DMS 273 (cell line): Measurements from ENCODE around the gene TIAM1.

Experiments
- DNase-seq: peaks from one replicate; lab custom pipeline; 2025; ENCODE audit not compliant: unreplicated experiment; lab: John Stamatoyannopoulos, UW

TIAM1 gene

GRCh38 chr21:31356440-31356839 is 12.4 kb upstream of the TIAM1 start:
- no peak for DNase-seq

- DNase-seq = peak; percentile 25
Observed at GRCh38 chr21:31354604-31355443, 10.8 kb upstream of the TIAM1 start.

- DNase-seq = no peak
Observed at GRCh38 chr21:31354122-31354521, 10.1 kb upstream of the TIAM1 start.

- no peak for DNase-seq
Observed at GRCh38 chr21:31352836-31353235, 8.8 kb upstream of the TIAM1 start.

GRCh38 chr21:31351960-31352359 is 7.9 kb upstream of the TIAM1 start:
- DNase-seq = no peak

- no peak for DNase-seq
Observed at GRCh38 chr21:31351438-31351837, 7.4 kb upstream of the TIAM1 start.

- DNase-seq = peak; percentile 71
Observed at GRCh38 chr21:31349208-31349607, 5.1 kb upstream of the TIAM1 start.

GRCh38 chr21:31348188-31348587 is 4.1 kb upstream of the TIAM1 start:
- DNase-seq = no peak

GRCh38 chr21:31347435-31348032 is 3.5 kb upstream of the TIAM1 start:
- peak; percentile 45 for DNase-seq

GRCh38 chr21:31346256-31346821 is 2.3 kb upstream of the TIAM1 start:
- no peak for DNase-seq

- DNase-seq = no peak
Observed at GRCh38 chr21:31345136-31345535, 1.1 kb upstream of the TIAM1 start.

GRCh38 chr21:31343030-31343510 is 991 bp downstream of the TIAM1 start:
- no peak for DNase-seq

GRCh38 chr21:31342348-31342747 is 1.7 kb downstream of the TIAM1 start:
- DNase-seq = no peak

GRCh38 chr21:31340942-31341487 is 3.0 kb downstream of the TIAM1 start:
- DNase-seq = no peak

- no peak for DNase-seq
Observed at GRCh38 chr21:31340514-31340913, 3.5 kb downstream of the TIAM1 start.

- no peak for DNase-seq
Observed at GRCh38 chr21:31339721-31340120, 4.3 kb downstream of the TIAM1 start.

GRCh38 chr21:31338908-31339368 is 5.1 kb downstream of the TIAM1 start:
- DNase-seq = no peak

GRCh38 chr21:31337996-31338907 is 5.8 kb downstream of the TIAM1 start:
- no peak for DNase-seq

- no peak for DNase-seq
Observed at GRCh38 chr21:31337086-31337485, 7.0 kb downstream of the TIAM1 start.

GRCh38 chr21:31336739-31337040 is 7.4 kb downstream of the TIAM1 start:
- DNase-seq = no peak
